ENCODE results near the gene LRWD1. TPM values are rescaled to one million over a fixed set of nuclear protein-coding genes. Genes with fewer than 3 reads are reported as not detected.

LRWD1 gene
- total RNA-seq, 1 experiment from 2014 or later = 39.5 TPM

GRCh38 chr7:102453319-102453718 lies 11.5 kb upstream of the LRWD1 start:
- Histone ChIP-seq H3K4me2 (ENCODE audit: low read length) (no peak overlapping the region), H3K27ac (ENCODE audit: low read depth, low read length) (no peak overlapping the region), H3K9me3 (ENCODE audit: control insufficient read depth in 1 of 2, insufficient read depth in 1 of 2, low read depth in 1 of 2, low read length in 2 of 2) (no peaks in the 10 kb centered on the region), H3K27me3 (ENCODE audit: insufficient read depth, low read length) (no peaks in the 10 kb centered on the region), H3K79me2 (ENCODE audit: insufficient read depth, low read length) (no peaks in the 10 kb centered on the region), H4K20me1 (ENCODE audit: insufficient read depth) (no peaks in the 10 kb centered on the region), H3K4me3 (replicated peaks in 1 of 2; ENCODE audit: low read depth in 1 of 2, low read length in 2 of 2) (no peak overlapping the region), H3K4me1 (ENCODE audit: control insufficient read depth in 1 of 2, insufficient read depth in 2 of 2, low read length in 2 of 2) (peaks cover 21 to 30% of the 10 kb centered on the region in 2 experiments), H2AFZ (ENCODE audit: low read depth, low read length, poor library complexity, severe bottlenecking) (no peak overlapping the region), H3K9me2 (ENCODE audit: insufficient read depth) (no peaks in the 10 kb centered on the region), H3K36me3 (ENCODE audit: control insufficient read depth in 1 of 2, insufficient read depth in 2 of 2, low read length in 2 of 2) (peaks cover 0 to 4% of the 10 kb centered on the region in 2 experiments; a peak in 3 of 4 replicates), H3K9ac (ENCODE audit: low read length) (no peak overlapping the region)
- no peak for DNase-seq (ENCODE audit: low read depth, low spot score)
- CTCF ChIA-PET = no interaction called here
- no TSS peak for BruUV-seq (replicated peaks)
- TF ChIP-seq EZH2phosphoT487 (IDR thresholded peaks at IDR 0.05; ENCODE audit: borderline replicate concordance) (no peak), SP1 (IDR thresholded peaks at IDR 0.05; ENCODE audit: low read depth) (no peak), EGR1 (IDR thresholded peaks at IDR 0.05; ENCODE audit: low read depth) (no peak), YY1 (IDR thresholded peaks at IDR 0.05; ENCODE audit: extremely low read depth, insufficient replicate concordance, low read depth, low read length) (no peak), EZH2 (IDR thresholded peaks at IDR 0.05) (no peak), REST (IDR thresholded peaks at IDR 0.05; ENCODE audit: low read depth) (no peak), POLR2AphosphoS5 (IDR thresholded peaks at IDR 0.05; ENCODE audit: low read depth, low read length) (no peak), ATF3 (IDR thresholded peaks at IDR 0.05) (no peak), CBX3 (IDR thresholded peaks at IDR 0.05; ENCODE audit: low read depth) (no peak), ZNF274 (IDR thresholded peaks at IDR 0.05; ENCODE audit: low read depth, low read length) (no peak), FOSL1 (IDR thresholded peaks at IDR 0.05; ENCODE audit: low read depth) (no peak), ELF1 (IDR thresholded peaks at IDR 0.05; ENCODE audit: borderline replicate concordance, low read depth) (no peak), ZBTB33 (IDR thresholded peaks at IDR 0.05; ENCODE audit: extremely low read depth, insufficient replicate concordance, low read length) (no peak), JUND (IDR thresholded peaks at IDR 0.05) (no peak), POLR2A (IDR thresholded peaks at IDR 0.05; ENCODE audit: borderline replicate concordance, extremely low read depth, insufficient read depth, insufficient read length) (no peak), CEBPB (IDR thresholded peaks at IDR 0.05; ENCODE audit: low read depth) (no peak), ZFX (IDR thresholded peaks at IDR 0.05) (no peak), TCF7L2 (IDR thresholded peaks at IDR 0.05; ENCODE audit: borderline replicate concordance, extremely low read depth, insufficient read depth, insufficient read length) (no peak)
- ATAC-seq = no peak
- POLR2A ChIA-PET = no interaction called here
- RAD21 ChIA-PET (ENCODE audit: low non-redundant PET in 1 of 2, low total read pairs in 2 of 2, uncharacterized antibody in 2 of 2, unreplicated experiment in 2 of 2) = no interaction called here
- intact Hi-C loops (cut with micrococcal nuclease) = loop anchor here (5.0 kb wide), 1 partner anchor 176 kb away; no protein-coding TSS in a partner anchor

All from HCT116 (cell line).